AG09319 (cell line): ENCODE data around the gene SENP3.
"Not testable (repeated sequence)": the region's sequence is repeated elsewhere in the genome, so short reads cannot be mapped to it uniquely, and the experiment has no call there.

Experiments used
- DNase-seq: peaks from one replicate; pipeline ENCODE4 v3.0.0-alpha.2; 2010; ENCODE audit warnings: low read depth; ENCODE audit errors: extremely low read depth
- TF ChIP-seq, protein P1 (sequence below): IDR thresholded peaks from 2 replicates; pipeline ENCODE4 v1.5.1; 2011; ENCODE audit warnings: low read depth, mild to moderate bottlenecking, inconsistent platforms, low read length, moderate library complexity

Gene SENP3

DNA sequence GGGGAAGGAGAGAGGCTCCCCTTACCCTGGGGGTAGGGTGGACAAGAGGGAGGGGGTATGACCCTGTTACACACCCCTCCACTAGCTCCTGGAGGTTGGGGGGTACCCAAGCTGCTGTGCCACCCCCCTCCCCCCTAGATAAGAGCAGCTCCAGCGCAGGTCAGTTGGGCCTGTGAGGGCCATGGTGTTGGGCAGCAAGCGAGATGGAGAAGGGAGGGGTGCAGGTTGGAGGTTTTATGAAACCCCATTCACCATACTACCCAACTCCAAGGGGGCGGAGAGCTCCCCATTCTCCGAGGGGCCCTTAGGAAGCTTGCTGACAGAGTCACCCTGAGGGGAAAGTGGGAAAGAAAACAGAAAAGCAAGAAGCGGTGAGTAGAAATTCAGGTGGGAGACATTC lies 29.9 kb downstream of the SENP3 start:
- DNase-seq: no peak
- TF ChIP-seq, protein P1, sequence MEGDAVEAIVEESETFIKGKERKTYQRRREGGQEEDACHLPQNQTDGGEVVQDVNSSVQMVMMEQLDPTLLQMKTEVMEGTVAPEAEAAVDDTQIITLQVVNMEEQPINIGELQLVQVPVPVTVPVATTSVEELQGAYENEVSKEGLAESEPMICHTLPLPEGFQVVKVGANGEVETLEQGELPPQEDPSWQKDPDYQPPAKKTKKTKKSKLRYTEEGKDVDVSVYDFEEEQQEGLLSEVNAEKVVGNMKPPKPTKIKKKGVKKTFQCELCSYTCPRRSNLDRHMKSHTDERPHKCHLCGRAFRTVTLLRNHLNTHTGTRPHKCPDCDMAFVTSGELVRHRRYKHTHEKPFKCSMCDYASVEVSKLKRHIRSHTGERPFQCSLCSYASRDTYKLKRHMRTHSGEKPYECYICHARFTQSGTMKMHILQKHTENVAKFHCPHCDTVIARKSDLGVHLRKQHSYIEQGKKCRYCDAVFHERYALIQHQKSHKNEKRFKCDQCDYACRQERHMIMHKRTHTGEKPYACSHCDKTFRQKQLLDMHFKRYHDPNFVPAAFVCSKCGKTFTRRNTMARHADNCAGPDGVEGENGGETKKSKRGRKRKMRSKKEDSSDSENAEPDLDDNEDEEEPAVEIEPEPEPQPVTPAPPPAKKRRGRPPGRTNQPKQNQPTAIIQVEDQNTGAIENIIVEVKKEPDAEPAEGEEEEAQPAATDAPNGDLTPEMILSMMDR: no peak

DNA sequence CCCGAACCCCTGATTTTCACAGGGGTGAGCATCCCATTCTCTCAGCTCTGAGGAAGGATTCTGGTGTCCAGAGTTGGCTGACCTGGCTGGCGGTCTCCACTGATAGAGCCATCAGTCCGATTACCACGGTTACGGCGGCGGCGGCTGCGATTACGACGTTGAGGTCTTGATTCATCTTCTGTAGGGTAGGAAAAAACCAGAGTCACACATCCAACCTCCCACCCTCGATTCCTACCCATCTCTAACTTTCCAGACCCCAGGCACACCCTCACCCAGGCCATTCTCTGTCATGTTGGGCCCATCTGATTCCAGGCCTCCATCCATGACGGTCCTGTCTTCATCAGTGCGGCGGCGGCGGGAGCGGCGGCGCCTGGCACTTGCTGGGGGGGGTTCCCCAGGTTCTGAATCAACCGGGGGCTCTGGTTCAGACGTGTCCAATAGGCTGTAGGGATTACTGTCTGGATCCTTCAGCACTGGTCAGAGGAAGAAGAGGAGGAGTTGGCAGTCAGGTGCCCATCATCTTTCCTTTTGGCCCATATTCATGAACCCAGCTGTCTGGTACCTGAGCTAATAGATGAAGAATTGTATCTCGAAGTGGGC lies 30.8 kb downstream of the SENP3 start:
- TF ChIP-seq, protein P1: no peak
- DNase-seq: no peak

DNA sequence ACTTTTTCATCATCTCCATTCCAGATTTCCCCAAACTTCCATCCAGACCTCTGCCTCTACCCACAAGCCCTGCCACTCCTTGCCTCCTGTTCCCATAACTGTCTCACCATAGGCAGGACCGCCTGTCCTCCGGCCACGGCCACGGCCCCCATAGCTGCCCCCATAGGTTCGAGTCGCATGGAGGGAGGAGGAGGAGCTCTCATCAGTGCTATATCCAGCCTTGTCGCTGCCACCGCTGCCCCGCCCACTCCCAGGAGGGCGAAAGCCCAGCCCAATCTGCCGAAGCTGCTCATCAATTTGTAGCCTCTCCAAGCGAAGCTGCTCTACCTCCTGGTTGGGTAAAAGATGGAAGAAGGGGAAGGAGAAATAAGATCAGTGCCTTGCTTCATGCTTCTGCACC lies 31.6 kb downstream of the SENP3 start:
- no peak for DNase-seq
- TF ChIP-seq, protein P1: no peak

DNA sequence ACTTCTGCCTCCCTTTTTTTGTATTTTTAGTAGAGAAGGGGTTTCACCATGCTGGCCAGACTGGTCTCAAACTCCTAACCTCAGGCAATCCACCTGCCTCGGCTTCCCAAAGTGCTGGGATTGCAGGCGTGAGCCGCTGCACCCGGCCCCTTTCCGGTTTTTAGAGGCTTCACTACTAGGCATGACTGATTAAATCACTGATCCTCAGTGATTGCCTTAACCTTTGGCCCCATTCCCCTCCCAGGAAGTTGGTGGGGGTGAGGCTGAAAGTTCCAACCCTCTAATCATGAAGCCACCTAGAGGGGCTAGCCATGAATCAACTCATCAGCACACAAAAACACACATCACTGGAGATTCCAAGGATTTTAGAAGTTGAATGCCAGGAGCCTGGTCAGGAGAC lies 35.8 kb downstream of the SENP3 start:
- not testable (repeated sequence) for DNase-seq

DNA sequence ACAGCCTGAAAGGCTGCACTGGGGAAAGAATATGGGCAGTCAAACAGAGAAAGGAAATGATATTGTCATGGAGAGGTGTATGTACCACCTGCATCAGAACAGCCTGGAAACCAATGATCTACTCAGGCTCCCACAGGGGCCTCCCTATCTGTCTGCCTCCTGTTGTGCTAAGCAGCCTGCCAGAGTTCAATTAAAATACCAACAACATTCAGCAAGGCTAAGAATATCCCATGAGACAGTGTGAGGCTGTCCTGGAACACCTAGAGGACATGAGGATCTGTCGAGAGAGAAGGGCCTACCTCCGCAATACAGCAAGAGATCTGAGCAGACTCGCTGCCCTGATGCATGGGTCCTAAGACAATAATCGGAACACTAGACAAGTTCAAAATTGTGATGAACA lies 44.6 kb downstream of the SENP3 start:
- TF ChIP-seq, protein P1: no peak
- DNase-seq: no peak

DNA sequence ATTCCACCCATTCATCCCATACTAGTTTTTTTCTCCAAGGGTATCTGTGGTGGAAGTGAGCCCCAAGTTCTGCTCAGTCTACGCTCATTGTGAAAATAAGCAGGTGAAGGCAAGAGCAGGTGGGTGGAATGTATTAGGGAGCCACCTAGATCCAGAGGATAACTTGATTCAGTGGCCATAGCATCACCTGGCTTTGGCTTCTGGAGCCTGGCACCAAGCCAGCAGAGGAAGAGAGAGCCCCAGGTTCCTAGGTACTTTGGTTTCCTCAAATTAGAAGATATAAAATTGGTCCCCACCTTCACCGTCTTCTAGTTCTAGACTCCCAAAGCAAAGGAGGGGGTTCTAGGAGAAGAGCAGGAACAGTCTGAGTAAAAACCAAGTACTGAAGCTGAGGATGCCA lies 48.9 kb downstream of the SENP3 start:
- TF ChIP-seq, protein P1: no peak
- DNase-seq: no peak

DNA sequence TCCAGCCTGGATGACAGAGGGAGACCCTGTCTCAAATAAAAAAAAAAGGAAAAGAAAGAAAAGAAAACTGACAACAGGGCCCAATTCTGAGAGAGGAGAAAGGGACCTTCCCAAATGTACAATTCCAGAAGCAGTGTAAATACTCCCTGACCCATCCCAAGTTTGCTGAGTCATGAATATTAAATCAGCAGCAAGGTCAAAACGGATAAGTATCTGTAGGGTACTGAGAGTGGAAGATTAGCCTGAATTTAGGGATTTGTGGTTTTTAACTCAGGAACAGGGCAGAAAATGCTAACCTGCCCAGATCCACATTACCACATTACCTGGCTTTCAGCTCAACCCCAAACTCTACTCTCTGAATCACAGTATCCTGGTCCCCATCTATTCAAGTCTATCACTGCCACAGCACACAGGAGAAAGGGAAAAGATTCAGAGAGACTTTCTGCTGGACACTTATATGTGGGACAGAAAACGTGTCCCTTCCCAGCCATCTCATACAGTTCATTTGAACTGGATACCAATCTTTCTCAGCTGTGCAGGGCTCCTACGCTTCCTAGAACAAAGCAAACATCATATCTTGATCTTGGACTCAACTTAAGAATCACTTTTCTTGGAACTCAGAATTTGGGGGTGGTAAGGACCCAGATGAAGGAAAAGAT lies 50.0 kb downstream of the SENP3 start:
- DNase-seq: no peak
- TF ChIP-seq, protein P1: no peak

DNA sequence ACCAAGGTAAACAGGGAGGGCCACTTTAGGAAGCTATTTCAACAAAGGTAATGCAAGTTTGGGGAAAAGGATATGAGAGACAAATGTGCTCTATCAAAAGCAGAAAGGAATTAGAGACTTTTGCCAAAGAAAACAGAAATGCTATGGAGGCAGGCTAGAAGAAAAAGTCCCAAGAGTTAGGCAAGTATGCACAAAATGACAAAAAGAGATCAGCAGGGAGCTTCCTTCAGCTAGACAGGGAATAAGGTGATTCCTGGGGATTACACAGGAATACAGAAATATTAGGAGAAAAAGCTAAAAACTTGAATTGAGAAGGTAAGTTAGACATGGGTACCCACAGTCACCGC lies 50.5 kb downstream of the SENP3 start:
- TF ChIP-seq, protein P1: no peak

More for the DNA sequence above, 50.5 kb downstream of the SENP3 start:
- no peak for DNase-seq
